GM12892 (cell line): ENCODE measurements around the gene MYL10.

Source experiments
- POLR2AphosphoS5 ChIP-seq: IDR thresholded peaks from 2 replicates; pipeline ENCODE4 v1.6.1; 2011; ENCODE audit warnings: low read depth, low read length, control low read depth
- TAF1 ChIP-seq: IDR thresholded peaks from 2 replicates; pipeline ENCODE4 v1.6.1; 2011; ENCODE audit warnings: low read depth, mild to moderate bottlenecking, control low read depth, low read length, borderline replicate concordance

DNA sequence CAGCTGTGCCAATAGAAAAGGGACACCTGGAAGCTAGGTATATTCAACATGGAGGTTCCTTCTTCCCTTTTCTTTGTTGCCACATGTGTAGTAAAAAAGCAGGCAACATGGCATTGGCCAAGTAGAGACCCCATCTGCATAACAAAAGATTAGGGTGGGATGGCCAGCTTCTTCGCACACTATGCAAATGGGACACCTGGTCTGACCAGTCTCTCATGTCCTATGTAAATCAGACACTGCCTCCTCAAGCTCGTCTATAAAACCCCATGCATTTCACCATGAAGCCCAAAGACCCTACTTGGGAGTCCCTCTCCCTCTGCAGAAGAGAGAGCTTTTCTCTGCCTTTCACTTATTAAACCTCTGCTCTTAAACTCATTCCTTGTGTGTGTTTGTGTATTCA is 53.9 kb downstream of the MYL10 start:
- TF ChIP-seq TAF1, result no peak
- no peak for TF ChIP-seq POLR2AphosphoS5
